GM12891 (cell line): ENCODE data around the gene CD84.
"Not testable (repeated sequence)": the region's sequence is repeated elsewhere in the genome, so short reads cannot be mapped to it uniquely, and the experiment has no call there.

Experiments used
- DNase-seq: peaks from one replicate; pipeline ENCODE4 v3.0.0; 2011; ENCODE audit warnings: low spot score; ENCODE audit not compliant: insufficient read length
- FAIRE-seq: peaks from 2 replicates; lab custom pipeline; 2011; peaks lifted over from hg19 to GRCh38; lab: Jason Lieb, UNC
- PAX5 ChIP-seq: IDR thresholded peaks from 2 replicates; pipeline ENCODE4 v1.6.1; 2011; ENCODE audit warnings: low read length, moderate library complexity, mild to moderate bottlenecking; ENCODE audit not compliant: insufficient read depth, severe bottlenecking
- POLR2A ChIP-seq: IDR thresholded peaks from 2 replicates; pipeline ENCODE4 v1.6.1; 2011; ENCODE audit warnings: low read depth, low read length, control low read depth
- POLR2AphosphoS5 ChIP-seq: IDR thresholded peaks from 2 replicates; pipeline ENCODE4 v1.6.1; 2011; ENCODE audit warnings: low read depth, low read length, control low read depth
- POU2F2 ChIP-seq: IDR thresholded peaks from 2 replicates; pipeline ENCODE4 v1.6.1; 2011; ENCODE audit warnings: low read depth, mild to moderate bottlenecking, control low read depth, low read length, moderate library complexity
- SPI1 ChIP-seq: IDR thresholded peaks from 2 replicates; pipeline ENCODE4 v1.6.1; 2011; ENCODE audit warnings: low read depth, low read length, control low read depth
- TAF1 ChIP-seq: IDR thresholded peaks from 2 replicates; pipeline ENCODE4 v1.6.1; 2011; ENCODE audit warnings: low read depth, low read length, control low read depth

Gene CD84

DNA sequence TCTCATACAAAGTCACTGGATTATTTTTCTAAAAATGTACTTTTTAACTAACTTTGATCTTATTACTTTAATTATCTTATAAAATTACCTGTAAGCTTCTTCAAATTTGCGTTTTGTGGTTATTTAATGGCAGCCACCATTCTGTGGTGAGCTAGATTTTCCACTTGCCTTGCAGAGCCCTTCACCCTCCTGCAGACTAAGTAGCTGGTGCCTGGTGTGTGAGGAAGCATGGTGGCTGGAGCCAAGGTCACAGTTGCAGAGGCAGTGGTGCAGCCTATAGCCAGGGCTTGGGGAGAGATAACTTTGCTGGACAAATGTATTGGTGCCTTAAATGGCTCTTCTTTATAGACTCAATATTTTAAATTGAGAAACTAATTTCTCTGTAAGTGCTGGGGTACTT, 11.2 kb upstream of the CD84 start:
- TF ChIP-seq TAF1 (no peak), POU2F2 (no peak), POLR2A (no peak), SPI1 (no peak), PAX5 (no peak), POLR2AphosphoS5 (no peak)
- DNase-seq = no peak
- FAIRE-seq = peak; percentile 16

DNA sequence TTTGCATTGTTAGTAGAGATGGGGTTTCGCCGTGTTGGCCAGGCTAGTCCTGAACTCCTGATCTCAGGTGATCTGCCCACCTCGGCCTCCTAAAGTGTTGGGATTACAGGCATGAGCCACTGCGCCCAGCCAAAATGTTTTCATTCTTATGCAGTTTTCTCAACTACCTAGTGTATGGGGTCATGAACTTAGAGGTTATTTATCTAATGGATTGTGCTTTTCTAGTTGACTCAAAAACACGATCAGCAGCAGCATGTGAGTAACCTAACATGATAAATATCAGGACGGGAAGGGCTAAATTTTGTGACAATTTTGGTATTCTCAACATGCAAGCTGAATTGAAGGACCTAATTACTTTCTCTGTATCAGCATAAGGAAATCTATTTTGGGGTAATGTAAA, 9.2 kb upstream of the CD84 start:
- TF ChIP-seq POU2F2 (no peak), POLR2AphosphoS5 (no peak), TAF1 (no peak), POLR2A (no peak), SPI1 (no peak), PAX5 (no peak)
- peak; percentile 48 for FAIRE-seq
- no peak for DNase-seq

DNA sequence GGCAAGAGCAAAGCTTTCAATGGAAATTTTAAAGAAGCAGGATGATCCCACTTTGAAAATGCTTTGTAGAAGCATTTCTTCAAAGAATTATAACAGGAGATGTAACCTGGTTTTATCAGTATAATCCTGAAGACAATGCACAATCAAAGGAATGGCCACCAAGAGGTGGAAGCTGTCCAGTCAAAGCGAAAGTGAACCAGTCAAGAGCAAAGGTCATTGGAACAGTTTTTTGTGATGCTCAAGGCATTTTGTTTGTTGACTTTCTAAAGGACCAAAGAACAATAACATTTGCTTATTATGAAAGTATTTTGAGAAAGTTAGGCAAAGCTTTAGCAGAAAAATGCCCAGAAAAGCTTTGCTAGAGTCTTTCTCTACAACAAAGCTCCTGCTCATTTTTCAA, 5.5 kb upstream of the CD84 start:
- TF ChIP-seq PAX5 = no peak
- no peak for TF ChIP-seq TAF1
- TF ChIP-seq POU2F2 = no peak
- TF ChIP-seq SPI1 = no peak
- FAIRE-seq = no peak
- DNase-seq = no peak

DNA sequence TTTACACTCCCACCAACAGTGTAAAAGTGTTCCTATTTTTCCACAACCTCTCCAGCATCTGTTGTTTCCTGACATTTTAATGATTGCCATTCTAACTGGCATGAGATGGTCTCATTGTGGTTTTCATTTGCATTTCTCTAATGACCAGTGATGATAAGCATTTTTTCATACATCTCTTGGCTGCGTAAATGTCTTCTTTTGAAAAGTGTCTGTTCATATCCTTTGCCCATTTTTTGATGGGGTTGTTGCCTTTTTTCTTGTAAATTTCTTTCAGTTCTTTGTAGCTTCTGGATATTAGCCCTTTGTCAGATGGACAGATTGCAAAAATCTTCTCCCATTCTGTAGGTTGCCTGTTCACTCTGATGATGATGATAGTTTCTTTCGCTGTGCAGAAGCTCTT, 3.7 kb upstream of the CD84 start:
- not testable (repeated sequence) for FAIRE-seq, DNase-seq

DNA sequence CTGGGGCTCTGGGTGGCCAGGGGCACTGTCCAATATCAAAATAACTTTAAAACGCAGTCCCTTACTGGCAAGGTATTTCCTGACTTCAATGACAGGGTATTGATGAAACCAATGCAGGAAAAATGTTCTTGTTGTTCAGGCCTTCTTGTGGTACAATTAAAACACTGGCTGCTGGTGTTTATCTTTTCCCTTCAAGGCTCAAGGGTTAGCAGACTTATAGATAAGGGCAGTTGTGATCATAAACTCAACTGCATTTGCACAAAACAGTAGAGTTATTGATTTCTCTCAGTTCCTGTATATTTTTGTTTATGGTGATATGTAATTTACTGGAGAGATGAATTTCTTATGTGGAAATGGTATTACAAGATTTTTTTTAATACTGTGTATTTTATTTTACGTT, 2.7 kb upstream of the CD84 start:
- FAIRE-seq (peak; percentile 13), DNase-seq (no peak)
- no peak for TF ChIP-seq SPI1
- no peak for TF ChIP-seq POLR2A
- TF ChIP-seq POLR2AphosphoS5 = no peak
- no peak for TF ChIP-seq POU2F2
- no peak for TF ChIP-seq PAX5
- no peak for TF ChIP-seq TAF1

DNA sequence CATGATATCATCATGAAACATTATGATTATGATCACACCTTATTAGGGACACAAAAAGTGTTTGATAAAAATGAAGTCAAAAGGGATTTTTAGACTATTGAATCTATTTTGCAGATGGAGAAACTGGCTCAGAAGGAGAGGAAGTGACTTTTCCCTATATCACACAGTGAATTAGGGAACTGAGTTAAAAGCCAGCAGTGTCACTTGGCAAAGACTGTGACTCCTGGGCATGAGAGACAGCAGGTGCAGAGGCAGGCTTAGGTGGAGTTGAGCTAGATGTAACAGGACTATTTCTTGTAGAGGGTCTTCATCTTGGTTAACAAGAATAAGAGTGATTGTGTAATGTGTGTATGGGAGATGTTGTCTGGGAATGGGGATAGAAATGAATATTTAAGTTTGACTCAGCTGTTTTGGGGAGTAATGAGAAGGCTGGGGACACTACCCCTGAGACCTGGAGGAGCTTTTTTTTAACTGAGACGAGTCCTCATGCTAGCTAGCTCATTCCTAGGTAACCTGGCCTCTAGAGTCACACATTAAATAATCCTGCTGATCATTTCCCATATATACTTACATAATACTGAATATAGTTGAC, 1.0 kb upstream of the CD84 start:
- peak; percentile 77 for TF ChIP-seq SPI1
- TF ChIP-seq PAX5 = no peak
- TF ChIP-seq POLR2A = no peak
- TF ChIP-seq POU2F2 = no peak
- TF ChIP-seq POLR2AphosphoS5 = no peak
- TF ChIP-seq TAF1 = no peak
- FAIRE-seq = peak; percentile 82
- DNase-seq = no peak

DNA sequence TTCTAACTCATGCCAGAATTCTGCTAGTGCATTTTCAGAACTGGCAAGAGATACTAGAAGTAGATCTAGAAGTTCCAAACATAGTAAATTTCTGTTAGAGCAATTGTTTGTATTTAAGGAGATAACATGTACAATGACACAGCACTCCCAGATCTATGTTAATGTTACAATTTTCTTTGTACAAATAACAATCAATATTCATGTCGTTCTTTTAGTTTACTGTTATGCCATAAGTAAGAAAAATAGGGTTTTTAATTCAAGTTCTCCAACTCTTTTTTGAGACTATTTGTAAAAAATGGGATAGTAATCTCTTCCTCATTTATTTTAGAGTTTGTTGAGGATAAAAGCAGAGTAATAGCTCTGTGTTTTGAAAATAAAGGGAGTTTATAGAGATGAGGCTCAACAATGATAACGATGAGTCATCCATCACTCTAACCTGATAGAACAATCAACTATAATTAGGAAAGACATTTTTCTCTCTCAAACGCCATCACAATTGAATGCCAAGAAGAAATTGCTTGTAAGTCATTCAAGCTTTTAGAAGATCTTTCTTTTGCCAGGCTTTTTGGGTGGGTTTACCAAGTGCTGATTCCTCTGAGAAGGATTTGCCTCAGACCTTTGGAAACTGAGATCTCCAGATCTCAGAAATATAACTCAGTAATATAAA, 638 bp downstream of the CD84 start:
- DNase-seq (no peak), FAIRE-seq (peak; percentile 9)
- TF ChIP-seq PAX5 (no peak), TAF1 (no peak), POLR2AphosphoS5 (no peak), SPI1 (no peak), POU2F2 (no peak), POLR2A (no peak)

DNA sequence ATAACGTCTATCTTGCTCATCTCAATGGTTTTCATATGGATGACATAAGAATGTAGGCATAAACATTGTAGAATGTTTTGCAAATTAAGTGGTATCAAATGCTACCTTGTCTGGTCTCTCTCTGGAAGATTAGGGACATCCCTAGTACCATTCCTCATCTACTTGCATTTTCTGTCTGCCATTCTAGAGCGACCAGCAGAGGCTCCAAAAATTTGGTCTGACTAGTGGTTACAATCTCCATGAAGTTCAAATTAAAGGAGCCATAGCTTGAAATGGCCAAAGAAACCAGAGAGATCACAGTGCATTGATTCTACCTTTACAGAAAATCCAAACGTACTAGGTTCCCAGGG, 1.1 kb downstream of the CD84 start:
- TF ChIP-seq PAX5 = no peak
- no peak for TF ChIP-seq POLR2A
- TF ChIP-seq POU2F2 = no peak
- TF ChIP-seq SPI1 = no peak
- no peak for TF ChIP-seq TAF1
- FAIRE-seq (peak; percentile 85), DNase-seq (no peak)

DNA sequence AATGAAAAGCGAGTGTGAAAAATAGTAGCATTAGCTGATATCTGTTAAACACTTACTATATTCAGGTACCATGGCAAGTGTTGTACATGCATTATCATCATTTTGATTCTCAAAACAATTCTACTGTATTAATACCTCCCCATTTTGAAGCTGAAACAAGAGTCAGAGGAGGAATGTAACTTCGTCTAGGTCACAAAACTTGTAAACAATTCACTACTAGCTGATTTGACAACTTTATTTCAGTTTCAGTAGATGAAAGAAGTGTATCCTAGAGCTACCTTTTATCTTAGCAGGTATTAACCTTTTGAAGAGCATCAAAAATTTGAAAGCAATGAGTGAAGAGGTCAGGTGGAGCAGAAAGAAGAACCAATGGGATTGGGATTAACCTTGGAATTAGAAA, 1.6 kb downstream of the CD84 start:
- no peak for DNase-seq
- peak; percentile 70 for FAIRE-seq
- TF ChIP-seq PAX5 (no peak), TAF1 (no peak), SPI1 (no peak), POLR2A (no peak), POU2F2 (no peak), POLR2AphosphoS5 (no peak)

DNA sequence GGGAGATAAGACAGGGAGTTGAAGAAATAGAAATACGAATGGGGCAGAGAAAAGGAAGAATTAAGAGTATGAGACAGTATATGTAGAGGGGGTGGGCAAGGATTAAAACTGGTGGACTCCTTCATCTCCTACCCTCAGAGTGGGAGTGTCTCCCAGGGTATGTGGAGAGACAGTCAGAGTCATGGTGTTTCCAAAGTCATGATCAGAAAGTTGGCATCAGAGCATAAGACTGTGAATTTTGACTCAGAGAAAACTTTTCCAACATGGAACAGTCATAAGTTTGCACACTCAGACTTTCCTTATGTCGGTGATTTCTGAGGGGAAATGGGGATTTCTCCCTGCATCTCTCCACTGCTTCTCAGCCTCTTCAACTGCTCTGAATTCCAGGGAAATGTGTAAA, 2.4 kb downstream of the CD84 start:
- FAIRE-seq = peak; percentile 71
- TF ChIP-seq POLR2AphosphoS5 = no peak
- no peak for TF ChIP-seq PAX5
- TF ChIP-seq POLR2A = no peak
- no peak for DNase-seq
